WI38 (cell line): ENCODE data around the gene IQCK.

Experiments used
- H3K4me3 ChIP-seq: 2 replicates; pipeline ENCODE4 v1.5.1; 2011; ENCODE audit warnings: low read depth, mild to moderate bottlenecking, control low read depth, low read length
- TF ChIP-seq, protein P1 (sequence below): IDR thresholded peaks from 2 replicates; pipeline ENCODE4 v1.5.1; 2012; ENCODE audit warnings: low read depth, mild to moderate bottlenecking, control low read depth, low read length

The IQCK gene

DNA sequence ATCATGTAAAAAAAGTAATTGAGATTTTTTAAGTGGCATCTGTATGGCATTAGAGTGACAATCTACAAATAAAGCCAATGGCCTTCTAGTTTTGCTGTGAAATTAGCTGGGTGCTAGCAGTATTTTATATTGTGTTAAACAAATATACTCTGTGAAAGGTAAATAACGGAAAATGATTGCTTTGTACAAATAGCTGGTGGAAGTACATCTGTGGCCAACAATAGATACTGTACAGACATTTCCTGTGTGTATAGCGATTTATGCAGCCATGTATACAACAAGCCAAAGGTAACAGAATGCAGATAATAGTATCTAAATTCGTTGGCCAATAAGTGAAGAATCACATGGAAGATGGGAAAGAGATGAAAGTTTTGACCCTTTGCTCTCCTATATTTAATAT, 26.6 kb downstream of the IQCK start:
- TF ChIP-seq, protein P1, sequence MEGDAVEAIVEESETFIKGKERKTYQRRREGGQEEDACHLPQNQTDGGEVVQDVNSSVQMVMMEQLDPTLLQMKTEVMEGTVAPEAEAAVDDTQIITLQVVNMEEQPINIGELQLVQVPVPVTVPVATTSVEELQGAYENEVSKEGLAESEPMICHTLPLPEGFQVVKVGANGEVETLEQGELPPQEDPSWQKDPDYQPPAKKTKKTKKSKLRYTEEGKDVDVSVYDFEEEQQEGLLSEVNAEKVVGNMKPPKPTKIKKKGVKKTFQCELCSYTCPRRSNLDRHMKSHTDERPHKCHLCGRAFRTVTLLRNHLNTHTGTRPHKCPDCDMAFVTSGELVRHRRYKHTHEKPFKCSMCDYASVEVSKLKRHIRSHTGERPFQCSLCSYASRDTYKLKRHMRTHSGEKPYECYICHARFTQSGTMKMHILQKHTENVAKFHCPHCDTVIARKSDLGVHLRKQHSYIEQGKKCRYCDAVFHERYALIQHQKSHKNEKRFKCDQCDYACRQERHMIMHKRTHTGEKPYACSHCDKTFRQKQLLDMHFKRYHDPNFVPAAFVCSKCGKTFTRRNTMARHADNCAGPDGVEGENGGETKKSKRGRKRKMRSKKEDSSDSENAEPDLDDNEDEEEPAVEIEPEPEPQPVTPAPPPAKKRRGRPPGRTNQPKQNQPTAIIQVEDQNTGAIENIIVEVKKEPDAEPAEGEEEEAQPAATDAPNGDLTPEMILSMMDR = no peak
- no peak overlapping the region for H3K4me3 ChIP-seq

DNA sequence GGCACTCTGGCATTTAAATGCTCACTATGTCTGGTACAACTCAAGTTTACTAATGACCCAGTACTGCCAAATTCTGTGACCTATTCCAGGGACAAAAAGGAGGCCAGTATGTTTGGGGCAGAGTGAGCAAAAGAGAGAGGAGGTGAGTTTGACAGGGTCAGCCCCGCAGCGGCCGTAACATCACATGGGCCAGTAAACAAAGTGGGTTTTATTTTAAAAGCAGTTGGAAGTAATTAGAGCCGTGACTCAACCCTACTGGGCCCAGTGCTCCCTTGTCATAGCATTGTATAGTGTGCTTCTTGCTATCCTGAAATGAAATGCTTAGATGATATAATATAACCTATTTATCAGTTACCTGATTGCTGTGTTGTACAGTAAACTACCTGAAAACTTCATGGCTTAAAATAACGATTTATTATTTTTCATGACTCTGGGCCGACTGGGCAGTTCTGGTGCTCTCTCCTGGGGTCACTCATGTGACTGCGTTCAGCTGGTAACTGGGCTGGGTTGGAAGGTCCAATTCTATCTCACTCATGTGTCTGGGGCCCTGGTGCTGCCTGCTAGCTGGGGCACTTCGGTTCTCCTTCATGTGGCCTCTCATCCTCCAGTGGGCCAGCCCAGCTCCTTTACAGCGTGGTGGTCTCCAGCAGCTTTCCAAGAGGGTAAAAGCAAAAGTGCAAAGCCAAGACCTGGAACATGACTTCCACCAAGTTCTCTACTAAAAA, 27.4 kb downstream of the IQCK start:
- H3K4me3 ChIP-seq = no peak overlapping the region
- TF ChIP-seq, protein P1 = no peak

DNA sequence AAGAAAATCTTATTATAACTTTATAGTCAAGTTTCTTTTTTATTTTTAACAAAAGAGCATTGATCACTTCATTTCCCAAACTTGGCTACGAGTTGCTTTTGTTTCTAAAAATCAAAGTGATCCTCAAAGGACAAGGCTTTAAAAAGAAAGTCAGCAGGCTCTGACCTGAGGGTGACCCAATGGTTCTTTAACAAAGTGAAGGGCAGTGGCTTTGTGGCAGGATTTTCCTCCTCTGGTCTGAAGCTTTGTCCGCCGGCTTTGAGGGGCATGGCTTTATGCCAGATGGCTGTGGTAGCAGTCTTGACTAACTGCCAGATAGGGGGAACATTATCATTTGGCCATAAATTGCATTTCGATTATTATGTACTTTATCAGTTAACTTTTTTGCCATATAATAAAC, 28.5 kb downstream of the IQCK start:
- H3K4me3 ChIP-seq = no peak overlapping the region
- TF ChIP-seq, protein P1 = no peak

DNA sequence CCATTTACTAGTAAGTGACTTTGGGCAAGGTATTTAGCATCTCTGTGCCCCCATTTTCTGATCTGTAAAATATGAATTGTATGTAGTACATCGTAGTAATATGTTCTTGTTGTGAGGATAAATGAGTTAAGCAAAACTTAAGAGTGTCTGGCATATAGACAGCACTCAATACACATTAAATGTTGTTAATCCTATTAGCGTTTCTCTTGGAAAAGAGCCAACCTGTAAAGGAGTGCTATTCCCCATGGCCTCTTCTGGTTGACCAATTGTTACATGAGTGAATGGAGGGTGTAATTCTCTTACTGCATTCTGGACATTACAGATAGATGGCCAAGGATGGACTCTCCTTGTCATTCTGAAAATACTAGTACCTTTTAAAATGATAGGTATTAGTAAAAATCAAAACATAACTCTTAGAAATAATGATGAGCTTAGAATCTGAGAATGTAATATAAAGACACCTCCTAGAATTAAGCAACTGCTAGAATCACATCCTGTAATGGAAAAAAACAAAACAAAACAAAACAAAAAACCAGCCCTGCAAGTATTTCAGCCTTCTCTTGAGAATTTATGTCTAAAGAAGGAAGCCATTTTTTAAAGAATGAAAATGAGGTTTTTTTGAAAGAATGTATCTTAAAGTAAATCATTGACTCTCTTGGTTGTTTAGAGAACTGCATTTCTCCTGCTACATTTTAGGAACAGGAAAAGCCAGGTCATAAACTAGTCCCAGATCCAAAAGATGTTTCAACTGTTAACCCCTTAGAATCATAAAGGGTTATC, 30.5 kb downstream of the IQCK start:
- TF ChIP-seq, protein P1 = no peak
- no peak overlapping the region for H3K4me3 ChIP-seq

DNA sequence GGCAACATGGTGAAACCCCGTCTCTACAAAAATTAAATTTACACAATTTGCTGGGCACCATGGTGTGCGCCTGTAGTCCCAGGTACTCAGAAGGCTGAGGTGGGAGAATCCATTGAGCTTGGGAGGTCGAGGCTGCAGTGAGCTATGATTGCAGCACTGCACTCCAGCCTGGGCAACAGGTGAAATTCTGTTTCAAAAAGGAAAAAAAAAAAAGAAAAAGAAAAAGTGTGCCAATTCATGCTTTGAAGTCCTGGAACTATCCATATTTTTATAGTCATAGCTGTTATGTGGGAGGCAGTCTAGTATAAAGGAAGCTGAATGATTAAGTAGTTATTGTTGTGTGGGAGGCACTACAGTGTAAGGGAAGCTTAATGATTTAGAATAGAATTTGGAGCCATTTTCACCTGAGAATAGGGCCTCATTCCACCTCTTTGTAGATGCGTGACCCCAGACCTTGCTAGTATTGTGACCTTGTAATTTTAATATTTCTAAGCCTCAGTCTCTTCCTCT, 31.6 kb downstream of the IQCK start:
- TF ChIP-seq, protein P1 = no peak
- no peak overlapping the region for H3K4me3 ChIP-seq

DNA sequence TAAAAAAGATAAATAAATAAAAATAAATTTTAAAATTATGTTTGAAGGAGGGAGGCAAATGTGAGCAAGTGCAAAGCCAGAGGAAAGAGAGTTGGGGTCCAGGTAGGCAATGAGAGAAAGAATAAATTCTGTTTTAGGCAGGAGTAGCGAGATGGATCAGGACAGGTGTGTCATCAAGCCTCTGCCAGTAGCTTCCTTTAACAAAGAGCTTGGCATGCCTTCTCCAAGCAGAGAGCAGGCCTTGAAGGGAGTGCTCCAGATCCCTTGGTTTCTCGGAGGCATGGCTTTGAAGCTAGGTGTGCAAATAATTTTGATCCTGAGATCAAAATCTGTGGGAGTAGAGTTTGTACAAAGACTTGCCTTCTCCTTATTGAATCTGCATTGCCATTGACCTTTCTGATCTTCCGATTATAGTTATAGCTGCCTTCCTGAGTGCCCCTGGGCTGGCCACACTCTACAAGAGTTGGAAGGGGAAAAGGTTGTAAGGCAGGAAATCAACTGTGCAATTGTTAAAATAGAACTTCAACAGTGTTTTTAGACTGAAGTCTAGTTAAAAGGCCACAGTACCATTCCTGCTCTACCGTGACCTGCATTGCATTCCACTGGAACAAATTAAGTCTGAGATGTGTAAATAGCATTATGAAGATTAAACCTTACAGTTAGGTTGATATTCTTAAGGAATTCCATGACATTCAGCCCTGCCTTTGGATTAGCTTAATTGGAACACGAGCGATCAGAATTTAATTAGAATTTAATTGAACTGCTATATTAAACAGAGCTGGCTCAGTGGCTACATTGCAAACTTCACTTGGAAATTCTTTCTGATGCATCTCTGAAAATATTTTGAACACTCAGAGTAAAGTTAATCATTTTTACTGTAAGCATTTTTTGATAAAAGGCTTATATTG, 33.7 kb downstream of the IQCK start:
- TF ChIP-seq, protein P1 = no peak
- H3K4me3 ChIP-seq = no peak overlapping the region
